Measurements from ENCODE around the gene PDCD11.

- TF ChIP-seq, protein P1, sequence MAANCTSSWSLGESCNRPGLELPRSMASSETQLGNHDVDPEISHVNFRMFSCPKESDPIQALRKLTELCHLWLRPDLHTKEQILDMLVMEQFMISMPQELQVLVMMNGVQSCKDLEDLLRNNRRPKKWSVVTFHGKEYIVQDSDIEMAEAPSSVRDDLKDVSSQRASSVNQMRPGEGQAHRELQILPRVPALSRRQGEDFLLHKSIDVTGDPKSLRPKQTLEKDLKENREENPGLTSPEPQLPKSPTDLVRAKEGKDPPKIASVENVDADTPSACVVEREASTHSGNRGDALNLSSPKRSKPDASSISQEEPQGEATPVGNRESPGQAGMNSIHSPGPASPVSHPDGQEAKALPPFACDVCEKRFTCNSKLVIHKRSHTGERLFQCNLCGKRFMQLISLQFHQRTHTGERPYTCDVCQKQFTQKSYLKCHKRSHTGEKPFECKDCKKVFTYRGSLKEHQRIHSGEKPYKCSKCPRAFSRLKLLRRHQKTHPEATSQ (tag by site-specific recombination; IDR thresholded peaks at IDR 0.05), result no peak
- TF ChIP-seq ZNF416 (tag by site-specific recombination; IDR thresholded peaks at IDR 0.05) (no peak), PRDM2 (tag by site-specific recombination; IDR thresholded peaks at IDR 0.05; ENCODE audit: borderline replicate concordance) (no peak), CTCF (tag by site-specific recombination; IDR thresholded peaks at IDR 0.05) (no peak), ZNF639 (tag by site-specific recombination; IDR thresholded peaks at IDR 0.05) (no peak), ZBTB11 (tag by site-specific recombination; conservative IDR thresholded peaks at IDR 0.05; ENCODE audit: low read depth) (no peak), ZEB2 (tag by site-specific recombination; IDR thresholded peaks at IDR 0.05) (no peak), ZNF404 (tag by site-specific recombination; IDR thresholded peaks at IDR 0.05) (no peak)
Observed at GRCh38 chr10:103480521-103480920, 84.1 kb downstream of the PDCD11 start.
